ENCODE measurements around the gene PTAR1.

DNA sequence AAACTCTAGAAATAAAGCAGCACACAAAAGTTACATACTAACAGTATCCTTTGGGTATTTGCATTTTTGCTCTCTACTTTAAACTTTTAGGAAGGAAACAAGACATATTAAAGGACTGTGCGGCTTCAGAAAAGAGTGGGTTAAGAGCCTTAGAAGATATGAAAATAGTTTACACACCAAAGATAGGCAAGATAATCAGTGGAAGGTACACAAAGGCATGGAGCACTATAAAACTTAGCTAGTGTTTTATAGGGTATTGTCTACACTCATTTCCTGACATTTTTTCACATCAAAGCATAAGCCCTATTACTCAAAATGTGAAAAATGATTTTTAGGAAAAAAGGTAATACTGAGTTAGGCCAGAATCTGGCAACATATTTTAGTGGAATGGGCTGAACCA is 44.0 kb downstream of the PTAR1 start:
- TF ChIP-seq, protein P1, sequence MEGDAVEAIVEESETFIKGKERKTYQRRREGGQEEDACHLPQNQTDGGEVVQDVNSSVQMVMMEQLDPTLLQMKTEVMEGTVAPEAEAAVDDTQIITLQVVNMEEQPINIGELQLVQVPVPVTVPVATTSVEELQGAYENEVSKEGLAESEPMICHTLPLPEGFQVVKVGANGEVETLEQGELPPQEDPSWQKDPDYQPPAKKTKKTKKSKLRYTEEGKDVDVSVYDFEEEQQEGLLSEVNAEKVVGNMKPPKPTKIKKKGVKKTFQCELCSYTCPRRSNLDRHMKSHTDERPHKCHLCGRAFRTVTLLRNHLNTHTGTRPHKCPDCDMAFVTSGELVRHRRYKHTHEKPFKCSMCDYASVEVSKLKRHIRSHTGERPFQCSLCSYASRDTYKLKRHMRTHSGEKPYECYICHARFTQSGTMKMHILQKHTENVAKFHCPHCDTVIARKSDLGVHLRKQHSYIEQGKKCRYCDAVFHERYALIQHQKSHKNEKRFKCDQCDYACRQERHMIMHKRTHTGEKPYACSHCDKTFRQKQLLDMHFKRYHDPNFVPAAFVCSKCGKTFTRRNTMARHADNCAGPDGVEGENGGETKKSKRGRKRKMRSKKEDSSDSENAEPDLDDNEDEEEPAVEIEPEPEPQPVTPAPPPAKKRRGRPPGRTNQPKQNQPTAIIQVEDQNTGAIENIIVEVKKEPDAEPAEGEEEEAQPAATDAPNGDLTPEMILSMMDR (IDR thresholded peaks at IDR 0.05; ENCODE audit: poor library complexity, severe bottlenecking) = no peak
- no peak for TF ChIP-seq POLR2AphosphoS5 (IDR thresholded peaks at IDR 0.05)
- TF ChIP-seq EP300 (conservative IDR thresholded peaks at IDR 0.05; ENCODE audit: poor library complexity, severe bottlenecking) = no peak
- no peak for TF ChIP-seq EZH2 (IDR thresholded peaks at IDR 0.05; ENCODE audit: borderline replicate concordance, insufficient read depth, low read length, poor library complexity, severe bottlenecking)
- TF ChIP-seq SMC3 (conservative IDR thresholded peaks at IDR 0.05; ENCODE audit: poor library complexity) = no peak
